NCI-H345 treated with DMSO at 0.1 percent for 48 hours (cell line): ENCODE measurements around the gene KY.

ENCODE experiments used
- DNase-seq: peaks from one replicate; lab custom pipeline; 2025; ENCODE audit not compliant: unreplicated experiment; lab: John Stamatoyannopoulos, UW

KY gene

GRCh38 chr3:134675726-134676256, 25.0 kb upstream of the KY start:
- no peak for DNase-seq

GRCh38 chr3:134672571-134672970, 21.7 kb upstream of the KY start:
- no peak for DNase-seq

GRCh38 chr3:134667956-134668355, 17.1 kb upstream of the KY start:
- no peak for DNase-seq

- no peak for DNase-seq
These were observed 16.6 kb upstream of the KY start for GRCh38 chr3:134667406-134667805.

- no peak for DNase-seq
These were observed 16.1 kb upstream of the KY start for GRCh38 chr3:134666885-134667284.

GRCh38 chr3:134666466-134666865, 15.6 kb upstream of the KY start:
- no peak for DNase-seq

- no peak for DNase-seq
These were observed 15.2 kb upstream of the KY start for GRCh38 chr3:134666052-134666451.

GRCh38 chr3:134665243-134665642, 14.4 kb upstream of the KY start:
- no peak for DNase-seq

GRCh38 chr3:134663721-134664456, 13.1 kb upstream of the KY start:
- no peak for DNase-seq

GRCh38 chr3:134660046-134660441, 9.2 kb upstream of the KY start:
- no peak for DNase-seq

- no peak for DNase-seq
These were observed 8.7 kb upstream of the KY start for GRCh38 chr3:134659391-134660045.

GRCh38 chr3:134658555-134658954, 7.7 kb upstream of the KY start:
- DNase-seq: no peak

- DNase-seq: no peak
These were observed 5.5 kb upstream of the KY start for GRCh38 chr3:134656211-134656800.

- no peak for DNase-seq
These were observed 4.9 kb upstream of the KY start for GRCh38 chr3:134655706-134656105.

- DNase-seq: no peak
These were observed 3.2 kb upstream of the KY start for GRCh38 chr3:134654031-134654430.

- DNase-seq: no peak
These were observed 2.2 kb upstream of the KY start for GRCh38 chr3:134652886-134653630.

- DNase-seq: no peak
These were observed 1.6 kb upstream of the KY start for GRCh38 chr3:134652409-134652831.

- DNase-seq: no peak
These were observed 672 bp upstream of the KY start for GRCh38 chr3:134651347-134652041.

GRCh38 chr3:134649106-134649705, 1.6 kb downstream of the KY start:
- no peak for DNase-seq
